Lower leg skin (tissue), 4 donors: ENCODE measurements around the gene FMNL2. TPM values are rescaled to one million over a fixed set of nuclear protein-coding genes. Genes with fewer than 3 reads are reported as not detected.

Experiments used
- DNase-seq, 2 donors: peaks; one replicate each; pipeline ENCODE4 v3.0.0-alpha.2; 2019; ENCODE audit warnings: low spot score in 2 of 2
- H3K4me3 ChIP-seq: fragments of 200-600 bp; sonication (generic); 2 replicates; pipeline ENCODE4 v1.5.1; 2017; ENCODE audit warnings: mild to moderate bottlenecking, low read depth; ENCODE audit not compliant: poor library complexity, severe bottlenecking
- POLR2A ChIP-seq, 2 donors: fragments of 450-650 bp; IDR thresholded peaks; one replicate each; pipeline ENCODE4 v1.6.1; 2016 to 2017; ENCODE audit warnings: antibody characterized with exemption in 2 of 2, mild to moderate bottlenecking in 1 of 2, moderate library complexity in 1 of 2
- WGBS, 2 donors: methylation state at CpG; one replicate each; pipeline ENCODE4 v1.1.5; 2018; 5-methylcytosine and 5-hydroxymethylcytosine counted together
- intact Hi-C: fragments of 100-400 bp; cut with DNase I; formaldehyde crosslinking; loops from one replicate; pipeline ENCODE4 v1.15.0; 2023; ENCODE audit warnings: low total_unique reads
- total RNA-seq, 4 donors: library from RNA; depleted of rRNA; stranded (reverse); fragments of >200 nt; gene quantifications; one replicate each; pipeline ENCODE4 v1.1.0, GENCODE V29; 2016
- TF ChIP-seq, protein P1 (sequence below), 3 donors: fragments of 450-650 bp; IDR thresholded peaks; one replicate each; pipeline ENCODE4 v1.5.1; 2016; ENCODE audit warnings: antibody characterized with exemption in 3 of 3, mild to moderate bottlenecking in 3 of 3, moderate library complexity in 2 of 3

Gene FMNL2
- total RNA-seq, 4 donors from 2014 or later = 9.6 to 18.3 (median 12.9) TPM

DNA sequence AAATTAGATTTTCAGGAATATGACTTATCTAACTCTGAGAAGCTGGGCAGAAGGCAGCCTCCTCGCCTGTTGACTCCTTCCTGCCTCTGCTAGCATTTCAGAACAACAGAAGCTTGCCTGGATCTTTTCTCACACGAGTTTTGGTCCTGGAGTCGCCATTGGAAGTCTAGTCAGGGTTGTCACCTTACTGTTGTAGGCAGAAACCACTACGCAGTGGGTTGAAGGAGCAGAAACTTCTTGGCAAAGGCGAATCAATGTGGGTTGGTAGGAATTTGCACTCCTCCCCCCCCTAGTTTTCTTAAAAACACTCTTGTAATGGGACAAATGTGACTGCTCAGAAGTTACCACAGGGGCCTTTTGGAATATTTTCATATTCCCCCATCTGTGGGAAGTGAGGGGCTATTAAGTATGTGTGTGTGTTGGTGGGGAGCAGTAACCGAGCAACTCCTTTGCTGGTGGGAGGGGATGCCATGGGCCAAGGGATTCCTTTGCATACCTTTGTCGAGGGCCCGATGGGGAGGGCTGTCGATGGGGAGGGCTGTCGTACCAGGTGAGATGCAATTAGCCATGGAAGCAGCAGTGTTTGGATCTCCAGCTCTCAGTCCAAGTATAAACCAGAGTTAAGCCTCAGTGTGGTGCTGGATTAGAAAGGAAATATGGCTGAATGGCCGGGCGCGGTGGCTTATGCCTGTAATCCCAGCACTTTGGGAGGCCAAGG, 117.4 kb downstream of the FMNL2 start:
- no peak overlapping the region for H3K4me3 ChIP-seq
- no peak for DNase-seq
- 86 to 87% methylated on average over 13 of the region's 13 CpGs for WGBS, 2 donors
- intact Hi-C loops = no loop called here
- TF ChIP-seq, protein P1, sequence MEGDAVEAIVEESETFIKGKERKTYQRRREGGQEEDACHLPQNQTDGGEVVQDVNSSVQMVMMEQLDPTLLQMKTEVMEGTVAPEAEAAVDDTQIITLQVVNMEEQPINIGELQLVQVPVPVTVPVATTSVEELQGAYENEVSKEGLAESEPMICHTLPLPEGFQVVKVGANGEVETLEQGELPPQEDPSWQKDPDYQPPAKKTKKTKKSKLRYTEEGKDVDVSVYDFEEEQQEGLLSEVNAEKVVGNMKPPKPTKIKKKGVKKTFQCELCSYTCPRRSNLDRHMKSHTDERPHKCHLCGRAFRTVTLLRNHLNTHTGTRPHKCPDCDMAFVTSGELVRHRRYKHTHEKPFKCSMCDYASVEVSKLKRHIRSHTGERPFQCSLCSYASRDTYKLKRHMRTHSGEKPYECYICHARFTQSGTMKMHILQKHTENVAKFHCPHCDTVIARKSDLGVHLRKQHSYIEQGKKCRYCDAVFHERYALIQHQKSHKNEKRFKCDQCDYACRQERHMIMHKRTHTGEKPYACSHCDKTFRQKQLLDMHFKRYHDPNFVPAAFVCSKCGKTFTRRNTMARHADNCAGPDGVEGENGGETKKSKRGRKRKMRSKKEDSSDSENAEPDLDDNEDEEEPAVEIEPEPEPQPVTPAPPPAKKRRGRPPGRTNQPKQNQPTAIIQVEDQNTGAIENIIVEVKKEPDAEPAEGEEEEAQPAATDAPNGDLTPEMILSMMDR (IDR thresholded peaks at IDR 0.05) = no peak
- no peak for TF ChIP-seq POLR2A (IDR thresholded peaks at IDR 0.05)

DNA sequence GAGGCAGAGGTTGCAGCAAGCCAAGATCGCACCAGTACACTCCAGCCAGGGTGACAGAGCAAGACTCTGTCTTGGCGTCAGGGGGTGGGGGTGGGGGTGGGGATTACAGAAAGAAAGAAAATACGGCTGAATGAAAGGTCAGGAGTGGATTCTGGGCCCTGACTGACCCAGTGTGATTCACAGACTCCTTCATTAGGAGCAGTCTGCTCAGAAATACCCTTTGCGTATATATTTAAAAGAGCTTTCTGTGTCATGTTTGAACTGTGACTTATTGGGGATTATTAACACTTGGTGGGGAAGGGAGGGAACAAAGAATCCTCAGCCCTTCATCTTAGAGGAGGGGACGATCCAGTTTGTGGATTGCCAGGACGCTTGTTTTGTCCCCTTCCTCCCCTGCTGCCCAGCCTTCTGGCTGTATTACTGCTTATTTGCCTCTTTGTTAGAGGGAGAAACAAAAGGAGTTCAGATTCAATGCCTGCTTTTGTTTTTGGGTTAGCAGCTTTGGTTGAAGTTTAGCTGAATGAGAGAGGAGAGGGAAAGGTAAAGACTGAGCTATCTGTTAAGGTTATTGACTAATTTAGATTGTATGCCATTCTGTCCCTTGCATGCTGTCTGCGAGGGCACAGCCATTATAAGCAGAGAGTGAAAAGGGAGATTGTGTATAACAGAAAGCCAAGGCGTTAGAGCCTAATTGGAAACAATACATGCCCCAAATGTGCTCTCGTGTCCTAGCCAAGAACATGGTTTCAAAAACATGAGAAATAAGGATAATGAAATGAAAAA, 118.3 kb downstream of the FMNL2 start:
- no peak for DNase-seq
- H3K4me3 ChIP-seq = no peak overlapping the region
- WGBS, 2 donors = 84 to 85% methylated on average over 9 of the region's 9 CpGs
- no peak for TF ChIP-seq POLR2A (IDR thresholded peaks at IDR 0.05)
- TF ChIP-seq, protein P1 (IDR thresholded peaks at IDR 0.05) = no peak
- intact Hi-C loops = no loop called here

DNA sequence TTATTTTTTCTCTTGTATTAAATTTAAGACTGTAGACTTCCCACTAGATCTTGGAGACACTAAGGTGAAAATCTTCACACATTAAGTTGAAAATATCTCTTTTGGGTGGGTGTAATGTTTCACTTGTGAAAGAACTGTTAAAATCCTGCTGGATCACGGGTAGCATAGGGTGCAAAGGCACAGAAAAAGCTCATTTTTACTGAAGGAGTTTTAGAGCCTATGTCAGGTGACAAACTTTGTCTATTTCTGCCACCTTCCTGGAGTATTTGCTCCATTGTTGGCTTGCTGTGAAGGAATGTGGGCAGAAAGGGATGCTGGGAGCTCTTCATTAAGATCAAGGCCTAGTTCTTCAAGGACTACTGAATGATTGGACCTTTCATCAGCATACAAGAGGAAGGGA, 119.4 kb downstream of the FMNL2 start:
- 90 to 91% methylated on average over 1 of the region's 1 CpG for WGBS, 2 donors
- DNase-seq = no peak
- intact Hi-C loops = no loop called here
- TF ChIP-seq POLR2A (IDR thresholded peaks at IDR 0.05) = no peak
- TF ChIP-seq, protein P1 (IDR thresholded peaks at IDR 0.05) = no peak
- no peak overlapping the region for H3K4me3 ChIP-seq

DNA sequence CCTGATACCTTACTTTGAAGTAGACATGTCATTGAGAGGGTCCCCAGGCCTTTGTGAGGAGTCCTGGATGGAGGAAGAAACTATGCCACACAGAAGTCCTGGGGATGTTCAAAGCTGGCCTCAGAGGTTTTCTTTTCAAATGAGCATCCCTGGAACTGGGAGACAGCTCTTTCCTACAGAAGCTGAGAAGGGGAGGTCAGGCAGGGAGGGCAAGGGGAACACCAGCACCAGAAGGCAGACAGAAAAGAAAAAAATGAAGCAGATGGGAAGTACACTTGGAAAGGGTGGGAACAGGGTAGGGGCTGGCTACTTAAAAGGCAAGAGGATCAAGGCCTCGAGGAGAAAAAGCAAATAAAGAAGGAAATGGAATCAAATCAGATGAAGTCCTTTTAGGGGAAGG, 120.0 kb downstream of the FMNL2 start:
- WGBS, 2 donors = 69 to 75% methylated on average over 1 of the region's 1 CpG
- intact Hi-C loops = no loop called here

DNA sequence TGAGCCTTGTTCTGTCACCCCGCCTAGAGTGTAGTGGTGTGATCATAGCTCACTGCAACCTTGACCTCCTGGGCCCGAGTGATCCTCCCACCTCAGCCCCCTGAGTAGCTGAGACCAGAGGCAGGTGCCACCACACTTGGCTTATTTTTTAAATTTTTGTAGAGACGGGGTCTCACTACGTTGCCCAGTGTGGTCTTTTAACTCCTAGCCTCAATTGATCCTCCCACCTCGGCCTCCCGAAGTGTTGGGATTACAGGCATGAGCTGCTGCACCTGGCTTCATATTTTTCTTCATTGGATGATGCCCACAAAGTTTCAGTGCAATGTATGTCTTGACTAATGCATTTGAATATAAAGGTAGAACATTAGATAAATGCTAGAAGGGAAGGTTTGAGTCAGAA, 120.8 kb downstream of the FMNL2 start:
- DNase-seq = no peak
- WGBS, 2 donors = 95 to 96% methylated on average over 6 of the region's 6 CpGs
- TF ChIP-seq, protein P1 (IDR thresholded peaks at IDR 0.05) = no peak
- TF ChIP-seq POLR2A (IDR thresholded peaks at IDR 0.05) = no peak
- intact Hi-C loops = no loop called here
- H3K4me3 ChIP-seq = no peak overlapping the region

More for the DNA sequence above, 120.0 kb downstream of the FMNL2 start:
- TF ChIP-seq, protein P1 (IDR thresholded peaks at IDR 0.05) = no peak
- no peak for TF ChIP-seq POLR2A (IDR thresholded peaks at IDR 0.05)
- H3K4me3 ChIP-seq = no peak overlapping the region
- no peak for DNase-seq
